ENCODE measurements around the gene IGF1. TPM values are rescaled to one million over a fixed set of nuclear protein-coding genes. Genes with fewer than 3 reads are reported as not detected.

Gene IGF1
- total and polyA plus RNA-seq, 9 of the 15 experiments (the other 6 are each of a cell fraction or from before 2014, with no cell fraction given): 3.7 to 13.9 (median 4.5) TPM

DNA sequence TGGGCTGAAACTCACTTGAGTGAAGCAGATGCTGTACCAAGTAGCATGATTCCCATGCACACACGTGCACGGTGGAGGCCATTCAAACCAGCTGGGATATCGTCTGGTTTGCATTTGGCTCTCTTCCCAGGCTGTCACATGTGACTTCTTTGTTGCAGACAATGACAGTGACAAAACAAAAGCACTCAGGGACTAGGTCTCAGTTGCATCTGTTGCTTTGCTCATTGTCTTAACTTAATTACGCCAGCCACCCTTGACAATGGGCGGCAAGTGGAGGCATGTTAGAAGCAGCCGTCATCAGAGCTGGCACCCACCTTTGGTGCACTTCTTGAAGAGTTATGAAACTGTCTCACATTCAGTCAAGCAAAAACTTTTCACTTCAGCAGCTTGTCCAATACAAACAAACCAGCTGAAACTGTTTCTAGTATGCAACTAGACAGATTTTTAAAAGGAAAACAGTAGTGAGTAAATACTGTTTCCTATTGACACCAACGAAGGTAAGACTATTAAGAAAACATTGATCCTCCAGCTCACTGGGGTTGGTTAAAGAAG, 74.3 kb downstream of the IGF1 start (continued):
- no peak for TF ChIP-seq ZSCAN32 (CRISPR knock-in tag; IDR thresholded peaks at IDR 0.05)
- no peak for TF ChIP-seq BCL6 (CRISPR knock-in tag; IDR thresholded peaks at IDR 0.05)
- peak; percentile 44; the same call in 1 of the 2 replicates for TF ChIP-seq ATF7 (IDR thresholded peaks at IDR 0.05)
- TF ChIP-seq ZNF347 (CRISPR knock-in tag; IDR thresholded peaks at IDR 0.05; ENCODE audit: low read depth): no peak
- no peak for TF ChIP-seq BRD4 (IDR thresholded peaks at IDR 0.05)
- no peak for TF ChIP-seq ZNF274 (IDR thresholded peaks at IDR 0.05; ENCODE audit: borderline replicate concordance, low read depth, low read length)
- TF ChIP-seq HMGN3 (IDR thresholded peaks at IDR 0.05; ENCODE audit: borderline replicate concordance, extremely low read depth, insufficient read length, low read depth, low read length): no peak
- no peak for TF ChIP-seq SRSF3 (IDR thresholded peaks at IDR 0.05; ENCODE audit: insufficient read depth, low read length)
- TF ChIP-seq, protein P1, sequence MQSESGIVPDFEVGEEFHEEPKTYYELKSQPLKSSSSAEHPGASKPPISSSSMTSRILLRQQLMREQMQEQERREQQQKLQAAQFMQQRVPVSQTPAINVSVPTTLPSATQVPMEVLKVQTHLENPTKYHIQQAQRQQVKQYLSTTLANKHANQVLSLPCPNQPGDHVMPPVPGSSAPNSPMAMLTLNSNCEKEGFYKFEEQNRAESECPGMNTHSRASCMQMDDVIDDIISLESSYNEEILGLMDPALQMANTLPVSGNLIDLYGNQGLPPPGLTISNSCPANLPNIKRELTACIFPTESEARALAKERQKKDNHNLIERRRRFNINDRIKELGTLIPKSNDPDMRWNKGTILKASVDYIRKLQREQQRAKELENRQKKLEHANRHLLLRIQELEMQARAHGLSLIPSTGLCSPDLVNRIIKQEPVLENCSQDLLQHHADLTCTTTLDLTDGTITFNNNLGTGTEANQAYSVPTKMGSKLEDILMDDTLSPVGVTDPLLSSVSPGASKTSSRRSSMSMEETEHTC (IDR thresholded peaks at IDR 0.05): no peak; the same call in 1 of the 2 replicates
- no peak for TF ChIP-seq TEAD4 (IDR thresholded peaks at IDR 0.05; ENCODE audit: low read length)
- no peak for TF ChIP-seq TEAD4 (CRISPR knock-in tag; IDR thresholded peaks at IDR 0.05; ENCODE audit: borderline replicate concordance)
- TF ChIP-seq ZNF124 (CRISPR knock-in tag; IDR thresholded peaks at IDR 0.05): no peak
- no peak for TF ChIP-seq STAG1 (CRISPR knock-in tag; IDR thresholded peaks at IDR 0.05; ENCODE audit: borderline replicate concordance)
- no peak for TF ChIP-seq POLR2AphosphoS5 (IDR thresholded peaks at IDR 0.05; ENCODE audit: control insufficient read depth, insufficient read depth, low read depth, low read length)
- no peak for TF ChIP-seq LCOR (CRISPR knock-in tag; IDR thresholded peaks at IDR 0.05)
- TF ChIP-seq ZBTB8A (IDR thresholded peaks at IDR 0.05; ENCODE audit: partially characterized antibody): no peak
- TF ChIP-seq PRDM10 (IDR thresholded peaks at IDR 0.05; ENCODE audit: partially characterized antibody): no peak
- TF ChIP-seq NFYB (IDR thresholded peaks at IDR 0.05; ENCODE audit: extremely low read depth, insufficient read length): no peak
- TF ChIP-seq FOXA3 (CRISPR knock-in tag; conservative IDR thresholded peaks at IDR 0.05 in 1 of 2, IDR thresholded peaks at IDR 0.05 in 1 of 2): no peak
- TF ChIP-seq MAFF (IDR thresholded peaks at IDR 0.05; ENCODE audit: low read length): no peak
- no peak for TF ChIP-seq ERF (CRISPR knock-in tag; IDR thresholded peaks at IDR 0.05)
- no peak for TF ChIP-seq ARID2 (IDR thresholded peaks at IDR 0.05)
- no peak for TF ChIP-seq TBP (optimal IDR thresholded peaks at IDR 0.05; ENCODE audit: low read depth, low read length)
- TF ChIP-seq TCF3 (CRISPR knock-in tag; IDR thresholded peaks at IDR 0.05): no peak
- TF ChIP-seq HDAC6 (IDR thresholded peaks at IDR 0.05; ENCODE audit: low read depth, low read length): no peak
- no peak for TF ChIP-seq ZNF175 (CRISPR knock-in tag; IDR thresholded peaks at IDR 0.05; ENCODE audit: low read depth)
- TF ChIP-seq XRCC4 (IDR thresholded peaks at IDR 0.05; ENCODE audit: extremely low read depth, insufficient read depth, insufficient read length): no peak

Data from K562 (cell line).